Measurements from ENCODE around the gene IL17C. TPM values are rescaled to one million over a fixed set of nuclear protein-coding genes. Genes with fewer than 3 reads are reported as not detected.
A peak's percentile ranks its signal among the peaks of the same experiment; 100 is the strongest.

The IL17C gene
- total and polyA plus RNA-seq, 2 experiments from 2014 or later: 0.57 TPM; not detected in 1

DNA sequence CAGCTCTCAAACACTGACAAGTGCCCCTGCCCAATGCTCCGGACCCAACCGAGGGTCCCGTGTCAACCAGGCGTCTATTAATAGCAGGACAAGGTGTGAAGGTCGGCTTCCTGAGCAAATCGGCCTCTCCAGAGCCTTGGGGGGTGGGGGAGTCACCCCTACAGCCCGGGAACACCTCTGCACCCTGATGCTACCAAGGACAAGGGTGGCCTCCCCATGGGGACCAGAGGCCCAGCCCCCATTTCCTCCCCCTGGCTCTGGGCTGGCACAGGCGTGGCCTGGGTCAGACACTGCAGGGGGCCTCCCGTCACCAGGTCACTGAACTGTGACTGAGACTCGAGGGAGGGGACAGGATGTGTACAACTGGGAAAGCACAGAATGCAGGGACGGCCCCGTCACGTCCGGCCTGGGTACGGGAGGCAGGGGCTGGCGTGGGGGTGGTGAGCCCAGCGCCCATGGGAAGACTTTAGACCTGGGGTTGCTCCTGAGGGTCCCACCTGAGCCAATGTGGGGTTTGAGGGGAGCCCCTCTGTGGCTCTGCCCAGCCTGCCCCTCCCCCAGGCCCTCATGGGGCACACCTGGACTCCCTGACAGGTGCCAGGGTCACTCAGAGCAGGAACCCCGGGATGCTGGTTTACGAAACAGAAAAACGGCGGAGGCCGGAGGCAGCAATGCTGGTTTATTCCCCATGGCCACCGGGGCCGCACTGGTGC is 13.1 kb downstream of the IL17C start:
- H3K27me3 ChIP-seq: no peaks in the 10 kb centered on the region
- peak; percentile 73 for DNase-seq (ENCODE audit: low spot score)
- H3K79me2 ChIP-seq: peaks cover 15% of the 10 kb centered on the region
- no peaks in the 10 kb centered on the region for H3K36me3 ChIP-seq (replicated peaks; ENCODE audit: insufficient read depth, low read depth)
- H4K20me1 ChIP-seq (ENCODE audit: insufficient read depth, poor library complexity, severe bottlenecking): peaks cover 6% of the 10 kb centered on the region
- peak overlapping the region; percentile 99 for H3K4me2 ChIP-seq
- WGBS (ENCODE audit: low lambda C conversion rate, missing lambda C conversion rate): 55% methylated on average over 23 of the region's 24 CpGs
- H3K4me1 ChIP-seq (ENCODE audit: insufficient read depth): peaks cover 15% of the 10 kb centered on the region
- H3K9me3 ChIP-seq (ENCODE audit: low read depth): no peaks in the 10 kb centered on the region
- TF ChIP-seq EZH2 (IDR thresholded peaks at IDR 0.05; ENCODE audit: borderline replicate concordance) (no peak), CTCF (IDR thresholded peaks at IDR 0.05; ENCODE audit: poor library complexity) (no peak), EZH2phosphoT487 (IDR thresholded peaks at IDR 0.05; ENCODE audit: low read depth, severe bottlenecking, unreplicated experiment) (no peak)
- no peak overlapping the region for H2AFZ ChIP-seq
- H3K27ac ChIP-seq: peak overlapping the region; percentile 91
- no peaks in the 10 kb centered on the region for H3K9me2 ChIP-seq (replicated peaks; ENCODE audit: insufficient read depth)
- peak overlapping the region; percentile 82 for H3K4me3 ChIP-seq

DNA sequence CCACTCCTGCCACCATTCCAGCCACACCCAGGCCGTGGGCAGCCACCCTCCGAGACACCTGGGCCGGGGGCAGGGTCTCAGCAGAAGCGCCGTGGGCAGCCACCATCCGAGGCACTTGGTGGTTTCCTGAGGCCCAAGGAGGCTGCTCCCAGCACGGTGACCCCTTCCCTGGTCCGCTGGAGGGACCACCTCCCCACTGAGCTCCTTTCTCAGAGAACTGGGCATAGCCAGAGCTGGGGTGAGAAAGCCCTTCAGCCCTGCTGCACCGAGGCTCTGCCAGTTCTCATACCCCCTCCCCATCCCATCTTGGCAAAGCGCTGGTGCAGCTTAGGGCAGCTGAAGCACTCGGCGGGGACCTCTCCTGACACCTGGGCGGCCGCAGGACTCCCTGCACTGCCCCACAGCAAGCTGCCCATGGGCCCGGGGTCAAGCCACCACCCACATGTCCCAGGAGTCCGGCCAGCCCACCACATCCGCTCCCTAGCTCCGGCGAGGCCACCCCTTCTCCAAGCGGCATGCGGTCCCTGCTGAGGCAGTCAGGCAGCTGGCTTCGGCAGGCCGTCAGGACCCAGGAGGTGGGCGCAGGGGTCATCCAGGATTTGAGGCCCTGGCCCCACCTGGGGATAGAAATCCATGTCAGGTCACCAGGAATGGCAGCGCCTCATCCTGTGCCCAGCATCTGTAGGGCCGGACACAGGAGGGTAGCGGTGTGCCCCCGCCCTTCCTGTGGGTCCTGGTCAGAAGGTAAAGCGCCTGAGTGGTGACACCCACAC is 13.8 kb downstream of the IL17C start:
- H2AFZ ChIP-seq: no peak overlapping the region
- no peaks in the 10 kb centered on the region for H3K27me3 ChIP-seq
- H3K9me3 ChIP-seq (ENCODE audit: low read depth): no peaks in the 10 kb centered on the region
- H3K27ac ChIP-seq: peak overlapping the region; percentile 91
- peaks cover 15% of the 10 kb centered on the region for H3K4me1 ChIP-seq (ENCODE audit: insufficient read depth)
- H3K79me2 ChIP-seq: peaks cover 15% of the 10 kb centered on the region
- peaks cover 6% of the 10 kb centered on the region for H4K20me1 ChIP-seq (ENCODE audit: insufficient read depth, poor library complexity, severe bottlenecking)
- peak overlapping the region; percentile 99 for H3K4me2 ChIP-seq
- H3K4me3 ChIP-seq: no peak overlapping the region
- no peaks in the 10 kb centered on the region for H3K9me2 ChIP-seq (replicated peaks; ENCODE audit: insufficient read depth)
- TF ChIP-seq EZH2phosphoT487 (IDR thresholded peaks at IDR 0.05; ENCODE audit: low read depth, severe bottlenecking, unreplicated experiment) (no peak), CTCF (IDR thresholded peaks at IDR 0.05; ENCODE audit: poor library complexity) (no peak), EZH2 (IDR thresholded peaks at IDR 0.05; ENCODE audit: borderline replicate concordance) (no peak)
- DNase-seq (ENCODE audit: low spot score): no peak
- H3K36me3 ChIP-seq (replicated peaks; ENCODE audit: insufficient read depth, low read depth): no peaks in the 10 kb centered on the region
- 91% methylated on average over 29 of the region's 29 CpGs for WGBS (ENCODE audit: low lambda C conversion rate, missing lambda C conversion rate)

DNA sequence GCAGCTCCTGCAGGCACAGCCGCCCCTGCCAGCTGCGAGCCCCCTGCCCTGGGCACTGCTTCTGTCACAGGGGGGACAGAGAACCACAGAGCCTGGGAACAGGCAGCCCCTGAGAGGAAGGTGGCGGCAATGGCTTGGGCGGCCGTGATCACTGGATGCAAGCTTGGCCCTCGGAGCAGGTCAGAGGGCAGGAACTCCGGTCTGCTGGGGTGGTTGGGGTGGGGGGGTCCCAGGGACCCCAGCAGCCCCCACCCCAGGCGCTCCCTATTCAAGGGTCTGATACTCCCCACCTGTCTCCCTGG is 14.3 kb downstream of the IL17C start:
- 98% methylated on average over 4 of the region's 8 CpGs for WGBS (ENCODE audit: low lambda C conversion rate, missing lambda C conversion rate)
- Histone ChIP-seq H3K4me3 (no peak overlapping the region), H3K27ac (no peak overlapping the region), H3K79me2 (peaks cover 15% of the 10 kb centered on the region), H3K9me3 (ENCODE audit: low read depth) (no peaks in the 10 kb centered on the region), H3K4me2 (no peak overlapping the region), H2AFZ (no peak overlapping the region), H3K4me1 (ENCODE audit: insufficient read depth) (peaks cover 15% of the 10 kb centered on the region), H3K9me2 (replicated peaks; ENCODE audit: insufficient read depth) (no peaks in the 10 kb centered on the region), H3K27me3 (no peaks in the 10 kb centered on the region), H3K36me3 (replicated peaks; ENCODE audit: insufficient read depth, low read depth) (no peaks in the 10 kb centered on the region), H4K20me1 (ENCODE audit: insufficient read depth, poor library complexity, severe bottlenecking) (peaks cover 6% of the 10 kb centered on the region)
- no peak for DNase-seq (ENCODE audit: low spot score)
- no peak for TF ChIP-seq EZH2 (IDR thresholded peaks at IDR 0.05; ENCODE audit: borderline replicate concordance)
- no peak for TF ChIP-seq EZH2phosphoT487 (IDR thresholded peaks at IDR 0.05; ENCODE audit: low read depth, severe bottlenecking, unreplicated experiment)
- TF ChIP-seq CTCF (IDR thresholded peaks at IDR 0.05; ENCODE audit: poor library complexity): no peak
